ENCODE measurements around the gene CRTC3.
A peak's percentile ranks its signal among the peaks of the same experiment; 100 is the strongest.
"Not testable (repeated sequence)": the region's sequence is repeated elsewhere in the genome, so short reads cannot be mapped to it uniquely, and the experiment has no call there.

CRTC3 gene

DNA sequence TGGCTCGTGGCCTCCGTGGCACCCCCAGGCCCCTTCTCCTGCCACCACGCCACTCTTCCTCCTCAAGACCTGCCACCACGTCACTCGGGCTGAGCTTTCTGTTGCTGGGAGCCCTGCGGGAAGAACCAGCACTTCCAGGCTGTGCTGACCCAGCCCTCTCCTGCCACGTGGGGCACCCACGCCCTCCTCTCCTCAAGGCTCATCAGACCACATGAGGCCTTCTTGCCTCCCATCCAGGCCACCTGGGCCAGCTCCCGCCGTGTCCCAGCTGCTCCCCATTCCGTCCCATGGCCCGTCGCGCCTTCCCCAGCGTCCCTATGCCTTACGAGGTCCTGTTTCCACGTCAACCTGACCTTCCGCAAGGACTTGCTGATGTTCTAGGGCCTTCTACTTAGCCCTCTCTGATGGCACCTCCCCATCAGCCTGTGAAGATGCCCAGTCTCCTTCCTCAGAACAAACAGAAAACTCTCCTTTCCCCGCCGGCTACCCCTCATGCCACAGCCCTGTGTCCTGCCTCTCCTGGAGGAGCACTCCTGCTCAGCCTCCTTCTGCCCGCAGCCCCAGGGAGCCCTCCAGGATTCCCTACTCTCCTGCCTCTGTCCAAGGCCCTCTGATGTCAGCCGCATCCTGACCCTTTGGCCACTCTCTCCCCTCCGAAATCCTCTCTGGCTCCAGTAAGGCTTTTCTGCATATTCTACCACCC lies 116.3 kb downstream of the CRTC3 start:
- no peak for DNase-seq (ENCODE audit: low read depth in 1 of 2, low spot score in 1 of 2)

GRCh38 chr15:90646662-90647305 lies 117.1 kb downstream of the CRTC3 start:
- no peak for DNase-seq (ENCODE audit: low read depth in 1 of 2, low spot score in 1 of 2)

- no peak for DNase-seq (ENCODE audit: low read depth in 1 of 2, low spot score in 1 of 2)
These were observed 117.6 kb downstream of the CRTC3 start for GRCh38 chr15:90647326-90647725.

DNA sequence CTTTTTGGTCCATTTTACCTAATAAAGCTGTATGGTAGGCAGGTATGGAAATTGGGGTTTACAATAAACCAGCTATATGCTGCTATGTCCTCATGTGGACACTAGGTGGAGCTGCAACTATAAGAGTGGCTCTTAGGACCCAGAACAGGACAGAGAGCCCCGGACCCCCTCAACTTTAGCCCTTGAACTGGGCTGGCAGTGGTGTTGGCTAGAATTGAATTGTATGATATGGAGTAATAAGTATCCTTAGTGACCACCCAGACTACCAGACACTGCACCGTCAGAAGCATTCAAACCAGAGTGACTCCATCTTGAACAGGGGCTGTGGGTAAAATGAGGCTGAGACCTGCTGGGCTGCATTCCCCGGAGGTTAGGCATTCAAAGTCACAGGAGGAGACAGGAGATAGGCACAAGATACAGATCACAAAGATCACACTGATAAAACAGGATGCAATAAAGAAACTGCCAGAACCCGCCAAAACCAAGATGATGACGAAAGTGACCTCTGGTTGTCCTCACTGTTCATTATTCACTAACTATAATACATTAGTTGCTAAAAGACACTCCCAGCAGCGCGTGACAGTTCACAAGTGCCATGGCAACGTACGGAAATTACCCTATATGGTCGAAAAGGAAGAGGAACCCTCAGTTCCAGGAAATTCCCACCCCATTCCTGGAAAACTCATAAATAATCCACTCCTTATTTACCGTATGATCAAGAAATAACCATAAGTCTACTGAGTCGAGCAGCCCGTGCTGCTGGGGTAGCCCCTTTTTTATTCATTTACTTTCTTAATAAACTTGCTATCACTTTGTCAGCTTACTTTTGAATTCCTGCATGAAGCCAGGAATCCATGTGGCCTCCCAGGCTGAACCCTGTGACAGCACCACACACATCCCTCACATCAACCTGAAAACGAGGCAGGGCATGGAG lies 118.7 kb downstream of the CRTC3 start:
- DNase-seq (ENCODE audit: low read depth in 1 of 2, low spot score in 1 of 2), result peak; percentile 37 to 58

- no peak for DNase-seq (ENCODE audit: low read depth in 1 of 2, low spot score in 1 of 2)
These were observed 120.6 kb downstream of the CRTC3 start for GRCh38 chr15:90650117-90650955.

GRCh38 chr15:90650956-90651689 lies 121.4 kb downstream of the CRTC3 start:
- no peak for DNase-seq (ENCODE audit: low read depth in 1 of 2, low spot score in 1 of 2)

GRCh38 chr15:90654233-90655136 lies 124.8 kb downstream of the CRTC3 start:
- no peak for DNase-seq (ENCODE audit: low read depth in 1 of 2, low spot score in 1 of 2)

DNA sequence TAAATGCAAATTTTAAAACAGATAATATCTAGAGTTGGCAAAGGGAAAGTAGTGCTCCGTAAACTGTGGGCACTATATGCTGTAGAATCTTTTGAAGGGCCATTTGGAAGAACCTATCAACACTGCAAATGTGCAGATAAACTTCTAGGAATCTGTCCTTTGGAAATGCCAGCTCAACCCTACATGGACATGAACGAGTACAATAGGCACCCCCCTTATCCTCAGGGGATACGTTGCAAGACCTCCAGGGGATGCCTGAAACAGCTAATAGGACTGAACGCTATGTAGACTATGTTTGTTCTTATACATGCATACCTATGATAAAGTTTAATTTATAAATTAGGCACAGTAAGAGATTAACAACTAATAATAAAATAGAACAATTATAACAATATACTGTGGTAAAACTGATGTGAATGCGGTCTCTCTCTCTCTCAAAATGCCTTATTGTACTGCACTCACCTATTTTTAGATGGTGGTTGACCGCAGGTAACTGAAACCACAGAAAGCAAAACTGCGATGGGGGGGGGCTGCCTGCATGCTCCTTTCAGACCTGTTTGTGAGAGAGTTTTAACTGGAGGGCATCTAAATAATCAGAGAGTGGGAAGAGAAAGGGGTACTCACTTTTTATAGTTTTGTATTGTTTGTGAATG lies 127.9 kb downstream of the CRTC3 start:
- DNase-seq (ENCODE audit: low read depth in 1 of 2, low spot score in 1 of 2), result peak in 1 of 2 donors; percentile 69

GRCh38 chr15:90659481-90659880 lies 129.8 kb downstream of the CRTC3 start:
- DNase-seq (ENCODE audit: low read depth in 1 of 2, low spot score in 1 of 2), result no peak

DNA sequence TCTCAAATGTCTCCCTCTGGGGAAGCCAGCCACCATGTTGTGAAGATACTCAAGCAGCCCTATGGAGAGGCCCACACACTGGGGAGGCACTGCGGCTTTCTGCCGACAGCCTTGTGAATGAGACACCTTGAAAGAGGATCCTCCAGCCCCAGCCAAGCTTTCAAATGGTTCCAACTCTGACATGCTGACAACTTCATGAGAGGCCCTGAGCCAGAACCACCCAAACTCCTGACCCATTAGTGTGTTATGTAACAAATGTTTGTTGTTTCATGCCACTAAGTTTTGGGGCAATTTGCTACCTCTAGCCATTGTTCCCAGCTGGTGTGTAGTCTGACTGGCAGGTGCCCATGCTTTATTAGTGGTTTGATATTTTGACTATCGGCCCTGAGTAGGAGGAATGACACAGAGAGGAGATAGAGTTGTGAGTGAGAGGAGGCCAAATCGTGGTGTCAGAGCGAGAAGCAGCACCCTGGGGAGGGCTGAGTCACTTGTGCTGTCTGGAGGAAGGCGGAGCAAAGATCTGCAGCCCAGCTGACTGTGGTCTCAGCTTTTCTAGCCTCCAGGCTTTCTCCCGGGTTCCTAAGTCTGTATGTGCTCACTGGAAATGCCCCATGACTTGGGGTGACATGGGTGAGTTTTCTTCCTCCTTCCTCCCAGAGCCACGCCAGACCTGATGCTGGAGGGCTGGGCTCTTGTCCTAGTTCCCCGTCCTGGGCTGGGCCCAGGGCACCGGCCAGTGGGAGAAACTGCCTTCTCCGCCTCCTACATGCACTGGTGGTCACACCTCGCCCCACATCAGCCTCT lies 130.7 kb downstream of the CRTC3 start:
- DNase-seq (ENCODE audit: low read depth in 1 of 2, low spot score in 1 of 2), result peak; percentile 35 to 72

GRCh38 chr15:90660999-90661330 lies 131.2 kb downstream of the CRTC3 start:
- not testable (repeated sequence) for DNase-seq (ENCODE audit: low read depth in 1 of 2, low spot score in 1 of 2)

DNA sequence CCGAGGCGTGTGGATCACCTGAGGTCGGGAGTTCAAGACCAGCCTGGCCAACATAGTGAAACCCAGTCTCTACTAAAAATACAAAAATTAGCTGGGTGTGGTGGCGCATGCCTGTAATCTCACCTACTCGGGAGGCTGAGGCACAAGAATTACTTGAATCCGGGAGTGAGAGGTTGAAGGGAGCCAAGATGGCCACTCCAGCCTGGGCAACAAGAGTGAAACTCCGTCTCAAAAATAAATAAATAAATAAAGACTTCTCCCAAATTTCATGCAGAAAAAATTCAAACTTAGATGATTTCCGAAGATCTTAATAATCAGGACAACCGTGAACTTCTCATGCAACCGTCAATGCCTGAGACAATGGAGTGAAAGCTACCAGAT lies 134.3 kb downstream of the CRTC3 start:
- not testable (repeated sequence) for DNase-seq (ENCODE audit: low read depth in 1 of 2, low spot score in 1 of 2)

- no peak for DNase-seq (ENCODE audit: low read depth in 1 of 2, low spot score in 1 of 2)
These were observed 135.0 kb downstream of the CRTC3 start for GRCh38 chr15:90664650-90665287.

GRCh38 chr15:90665288-90666134 lies 135.8 kb downstream of the CRTC3 start:
- DNase-seq (ENCODE audit: low read depth in 1 of 2, low spot score in 1 of 2), result peak in 1 of 2 donors; percentile 13

GRCh38 chr15:90666135-90666909 lies 136.6 kb downstream of the CRTC3 start:
- no peak for DNase-seq (ENCODE audit: low read depth in 1 of 2, low spot score in 1 of 2)

All from activated CD4-positive, alpha-beta T cell treated with anti-CD3 and anti-CD28 coated beads, Interleukin-2, amount 50 U/mL, for 24 hours (primary cell).